Measurements from ENCODE around the gene DUOX2.

The DUOX2 gene

GRCh38 chr15:45097466-45097865, 16.5 kb downstream of the DUOX2 start:
- no peak for TF ChIP-seq CTCF (IDR thresholded peaks at IDR 0.05)

DNA sequence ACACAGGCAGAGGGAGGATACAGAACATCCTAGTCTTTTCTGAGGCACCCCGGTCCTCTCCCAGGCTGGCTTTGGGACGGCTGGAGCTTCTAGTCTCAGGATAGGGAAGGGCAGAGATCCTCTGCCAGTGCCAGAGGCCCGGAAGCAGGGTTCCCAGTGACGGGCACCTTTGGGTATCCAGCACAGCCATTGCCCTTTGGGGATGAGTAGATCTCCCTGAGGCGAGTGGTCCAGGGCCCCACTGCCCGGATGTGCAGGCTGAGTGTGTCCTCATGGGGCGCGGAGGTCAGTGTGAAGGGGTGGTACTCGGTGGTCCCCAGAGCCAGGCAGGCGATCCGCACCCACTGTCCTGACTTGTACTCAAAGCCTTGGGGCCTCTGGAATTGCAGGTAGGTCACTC, 18.3 kb downstream of the DUOX2 start:
- no peak for TF ChIP-seq CTCF (IDR thresholded peaks at IDR 0.05)

DNA sequence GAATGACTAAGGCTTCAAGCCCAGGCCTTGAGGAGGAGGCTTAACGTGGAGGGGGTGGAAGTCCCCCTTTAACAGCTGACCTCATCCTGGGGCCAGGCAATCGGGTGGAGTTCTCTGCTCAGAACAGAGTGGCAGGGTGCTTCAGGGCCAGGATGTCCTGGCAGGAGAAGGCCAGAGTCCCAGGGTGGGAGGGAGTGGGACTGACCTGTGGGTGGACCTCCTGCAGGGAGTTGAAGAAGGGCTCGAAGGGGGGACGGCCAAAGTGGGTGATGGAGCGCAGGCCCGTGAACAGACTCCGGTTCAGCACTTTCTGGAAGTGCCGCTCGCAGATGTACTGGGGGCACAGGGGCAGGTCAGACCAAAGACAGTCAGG, 19.6 kb downstream of the DUOX2 start:
- no peak for TF ChIP-seq CTCF (IDR thresholded peaks at IDR 0.05)

DNA sequence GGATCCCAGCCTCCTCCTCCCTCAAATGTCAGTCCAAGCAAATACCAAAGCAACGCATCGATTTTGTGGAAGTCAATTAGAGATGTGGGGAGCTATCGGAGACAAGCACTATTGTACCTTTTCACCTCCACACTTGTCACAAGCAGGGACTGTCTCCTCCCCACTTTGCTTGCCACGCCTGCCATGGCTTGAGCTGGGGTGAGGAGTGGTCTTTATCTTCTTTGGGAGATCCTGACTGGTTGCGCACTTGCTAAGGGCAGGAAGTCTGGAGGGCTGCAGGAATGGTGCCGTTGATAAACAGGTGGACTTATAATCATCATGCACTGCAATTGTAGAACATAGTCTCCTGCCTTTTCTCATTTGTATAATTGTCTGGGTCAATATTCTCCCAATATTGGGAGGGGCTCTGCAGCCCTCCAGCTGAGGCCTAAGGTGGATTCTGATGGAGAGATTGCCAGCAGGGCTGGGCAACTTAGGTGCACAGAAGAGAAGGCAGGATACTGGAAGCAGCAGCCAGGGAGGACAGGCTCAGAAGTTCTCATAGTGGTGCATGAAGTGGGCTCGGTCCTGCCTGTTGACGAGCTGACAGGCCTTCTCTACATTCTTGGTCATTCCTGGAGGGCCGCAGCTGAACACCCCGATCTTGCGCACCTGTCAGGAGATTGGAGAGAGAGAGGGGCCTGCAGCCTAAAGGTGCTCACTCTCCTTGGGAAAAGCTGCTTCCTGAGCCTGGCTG, 20.2 kb downstream of the DUOX2 start:
- TF ChIP-seq CTCF (IDR thresholded peaks at IDR 0.05), result no peak

DNA sequence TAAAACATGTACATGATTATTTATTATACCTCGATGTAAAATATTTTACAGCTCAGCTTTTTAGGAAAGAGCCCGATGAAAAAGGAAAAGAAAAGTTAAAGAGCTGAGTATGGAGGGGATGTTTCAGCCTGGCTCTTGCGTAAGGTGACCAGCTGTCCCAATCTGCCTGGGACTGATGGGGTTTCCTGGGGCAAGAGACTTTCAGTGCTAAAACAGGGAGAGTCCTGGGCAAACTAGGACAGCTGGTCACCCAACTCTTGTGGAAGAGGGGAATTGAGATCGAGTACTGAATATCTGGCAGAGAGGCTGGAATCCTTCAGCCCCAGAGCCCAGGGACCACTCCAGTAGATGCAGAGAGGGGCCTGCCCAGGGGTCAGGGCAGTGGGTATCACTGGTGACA, 21.0 kb downstream of the DUOX2 start:
- no peak for TF ChIP-seq CTCF (IDR thresholded peaks at IDR 0.05)

DNA sequence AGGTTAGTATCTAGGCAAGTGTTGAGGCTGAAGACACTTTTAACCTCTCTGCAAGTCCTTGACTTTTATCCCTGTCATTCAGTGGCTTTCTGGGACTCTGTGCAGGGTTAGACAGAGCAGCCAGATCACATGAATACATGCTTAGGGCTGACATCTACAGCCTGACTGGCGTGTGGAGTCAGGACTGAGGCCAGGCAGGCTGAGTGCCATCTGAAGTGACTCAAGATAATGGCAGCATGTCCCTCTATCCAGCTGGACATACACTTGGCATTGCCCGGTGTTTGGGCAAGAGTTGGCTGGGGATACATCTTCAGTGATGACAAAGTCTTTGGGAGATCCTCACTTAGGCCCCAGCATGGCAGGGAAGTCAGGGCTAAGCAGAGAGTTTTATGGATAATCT, 22.4 kb downstream of the DUOX2 start:
- no peak for TF ChIP-seq CTCF (IDR thresholded peaks at IDR 0.05)

DNA sequence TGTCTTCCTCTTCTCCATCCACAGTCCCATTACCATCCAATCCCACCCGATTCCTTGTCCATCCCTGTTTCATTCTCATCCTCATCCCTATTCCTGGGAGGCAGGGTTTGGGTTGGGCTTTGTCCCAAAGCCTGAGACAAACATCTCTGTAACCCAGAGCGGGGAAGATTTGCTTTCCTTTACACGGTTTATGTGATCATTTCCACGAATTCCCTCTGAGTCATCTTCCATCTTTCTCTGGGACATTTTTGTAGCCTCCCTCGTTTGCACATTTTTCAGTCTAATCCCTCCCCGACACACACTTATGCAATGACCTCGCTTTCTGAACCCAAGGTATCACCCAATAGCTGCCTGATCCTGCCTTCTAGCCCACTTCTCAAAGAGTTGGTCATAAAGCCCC, 22.8 kb downstream of the DUOX2 start:
- TF ChIP-seq CTCF (IDR thresholded peaks at IDR 0.05), result no peak
